Non-pigmented ciliary epithelial cell (primary cell): ENCODE results near the gene TTC32.
A peak's percentile ranks its signal among the peaks of the same experiment; 100 is the strongest.

Experiments used
- DNase-seq: peaks from one replicate; pipeline ENCODE4 v3.0.0-alpha.2; 2010; ENCODE audit warnings: low read depth

TTC32 gene

DNA sequence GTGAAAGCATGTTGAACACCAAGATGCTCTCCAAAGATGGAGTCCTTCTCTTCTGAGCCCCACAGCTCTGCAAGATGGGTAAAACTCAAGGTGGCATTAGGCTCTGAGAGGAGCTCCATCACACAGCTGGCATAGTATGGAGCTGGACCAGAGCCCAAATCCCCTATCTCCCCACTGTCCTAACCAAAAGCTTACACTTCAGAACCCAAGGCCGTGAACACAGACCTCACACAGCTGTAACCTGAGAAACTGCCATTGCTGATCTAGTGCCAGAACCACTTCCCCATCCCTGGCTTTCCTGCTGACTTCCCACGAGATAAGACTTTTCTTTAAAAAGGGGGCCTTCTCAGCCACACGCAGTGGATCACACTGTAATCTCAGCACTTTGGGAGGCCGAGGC is 25.0 kb downstream of the TTC32 start:
- no peak for DNase-seq

DNA sequence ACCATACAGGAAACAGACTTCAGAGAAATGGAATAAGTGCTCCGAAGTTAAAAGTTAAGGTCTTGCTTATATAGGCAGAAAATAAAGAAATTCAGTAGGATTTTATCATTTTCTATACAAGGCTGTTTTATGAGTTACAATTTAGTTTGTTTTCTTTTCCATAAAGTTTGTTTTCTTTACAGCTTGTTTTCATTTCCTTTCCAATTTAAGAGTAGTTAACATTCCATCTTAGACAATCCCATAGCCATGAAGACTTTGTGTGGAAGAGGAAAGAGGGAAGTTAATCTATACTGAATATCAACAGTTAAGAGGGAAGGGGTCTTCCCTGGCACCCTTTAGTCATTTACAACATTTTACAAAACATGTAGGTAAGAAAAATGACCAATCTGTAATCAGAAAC is 26.5 kb downstream of the TTC32 start:
- DNase-seq, result no peak

DNA sequence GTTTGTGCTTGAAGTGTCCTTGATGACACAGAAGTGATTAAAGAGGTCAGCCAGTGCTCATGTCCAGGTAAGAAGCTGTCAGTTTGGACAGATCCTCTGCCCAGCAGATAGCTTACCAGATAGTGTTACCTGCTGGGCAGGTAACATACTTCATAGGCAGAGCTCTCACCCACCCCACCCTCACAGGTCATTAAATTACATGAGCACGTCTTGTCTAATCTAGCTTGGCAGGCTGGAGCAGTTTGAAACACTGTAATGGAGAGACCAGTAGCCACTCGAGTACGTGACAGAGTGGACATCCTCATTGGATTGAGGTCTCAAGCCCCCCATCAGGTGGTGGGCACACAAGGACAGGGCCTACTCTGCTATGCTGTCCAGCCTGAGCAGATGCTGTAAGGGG is 27.1 kb downstream of the TTC32 start:
- DNase-seq, result no peak

DNA sequence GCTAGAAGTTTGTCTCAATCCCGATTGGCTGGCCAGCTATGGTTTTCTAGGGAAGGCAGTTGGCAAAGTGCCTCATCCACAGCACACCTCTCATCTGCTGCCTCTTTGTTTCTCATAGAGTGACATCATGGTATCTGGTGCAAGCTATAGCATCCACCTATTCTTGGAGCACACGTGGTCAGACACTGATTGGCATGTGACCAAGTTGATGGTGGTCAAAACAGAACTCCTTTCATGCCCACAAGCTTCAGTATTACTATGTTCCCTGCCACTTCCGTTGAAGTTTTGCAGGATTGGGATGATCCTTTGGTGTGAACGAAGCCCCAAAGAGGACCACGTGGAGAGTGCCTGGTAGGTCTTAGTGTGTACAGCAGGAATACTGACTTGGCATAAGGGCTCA is 28.8 kb downstream of the TTC32 start:
- no peak for DNase-seq

DNA sequence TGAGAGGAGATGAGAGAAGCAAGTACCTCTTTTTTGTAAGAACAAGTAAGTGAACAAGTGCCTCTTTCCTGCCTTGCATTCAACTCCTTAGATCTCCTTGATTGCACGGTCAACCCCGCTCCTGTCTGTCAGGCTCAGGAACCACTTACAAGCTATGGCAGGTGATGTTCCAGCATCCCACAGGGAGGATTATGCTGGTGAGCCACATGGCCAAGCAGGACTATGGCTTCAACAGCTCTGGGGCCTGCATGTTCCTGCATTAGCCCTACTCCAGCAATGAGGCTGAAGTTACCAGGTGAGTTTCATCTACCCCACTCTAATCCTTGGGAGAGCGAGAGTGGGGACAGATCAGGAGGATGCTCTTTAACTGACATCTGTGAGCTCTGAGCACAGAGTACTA is 29.5 kb downstream of the TTC32 start:
- no peak for DNase-seq

DNA sequence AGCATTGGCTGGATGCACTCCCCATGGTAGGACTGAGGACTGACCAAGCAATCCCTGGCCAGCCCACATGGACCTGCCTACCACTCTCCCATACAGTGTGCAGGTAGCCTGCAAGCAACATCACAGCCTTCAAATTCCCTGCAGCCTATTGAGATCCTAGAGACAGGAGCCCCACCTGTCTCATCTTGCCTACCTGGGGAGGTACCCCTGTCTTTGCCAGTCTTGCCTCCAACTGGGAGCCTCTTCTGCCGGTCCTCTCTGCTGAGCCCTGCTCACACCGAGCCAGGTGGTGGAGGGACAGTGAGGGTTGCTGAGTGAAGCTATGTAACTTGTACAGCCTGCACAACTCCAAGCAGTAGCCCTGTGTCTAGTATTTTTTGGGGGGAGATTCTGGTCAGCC is 29.9 kb downstream of the TTC32 start:
- DNase-seq, result no peak

DNA sequence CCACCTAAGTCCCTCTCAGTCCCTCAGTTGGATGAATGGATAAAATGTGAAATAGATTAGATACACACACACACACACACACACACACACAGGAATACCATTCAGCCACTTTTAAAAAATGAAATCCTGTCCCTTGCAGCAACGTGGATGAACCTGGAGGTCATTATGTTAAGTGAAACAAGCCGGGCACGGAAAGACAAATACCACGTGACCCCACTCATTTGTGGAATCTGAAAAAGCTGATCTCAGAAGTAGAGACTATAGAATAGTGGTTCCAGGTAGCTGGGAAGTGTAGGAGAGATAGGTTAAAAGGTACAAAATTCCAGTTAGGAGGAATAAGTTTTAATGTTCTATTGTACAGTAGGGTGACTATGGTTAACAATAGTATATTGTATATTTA is 31.0 kb downstream of the TTC32 start:
- no peak for DNase-seq

DNA sequence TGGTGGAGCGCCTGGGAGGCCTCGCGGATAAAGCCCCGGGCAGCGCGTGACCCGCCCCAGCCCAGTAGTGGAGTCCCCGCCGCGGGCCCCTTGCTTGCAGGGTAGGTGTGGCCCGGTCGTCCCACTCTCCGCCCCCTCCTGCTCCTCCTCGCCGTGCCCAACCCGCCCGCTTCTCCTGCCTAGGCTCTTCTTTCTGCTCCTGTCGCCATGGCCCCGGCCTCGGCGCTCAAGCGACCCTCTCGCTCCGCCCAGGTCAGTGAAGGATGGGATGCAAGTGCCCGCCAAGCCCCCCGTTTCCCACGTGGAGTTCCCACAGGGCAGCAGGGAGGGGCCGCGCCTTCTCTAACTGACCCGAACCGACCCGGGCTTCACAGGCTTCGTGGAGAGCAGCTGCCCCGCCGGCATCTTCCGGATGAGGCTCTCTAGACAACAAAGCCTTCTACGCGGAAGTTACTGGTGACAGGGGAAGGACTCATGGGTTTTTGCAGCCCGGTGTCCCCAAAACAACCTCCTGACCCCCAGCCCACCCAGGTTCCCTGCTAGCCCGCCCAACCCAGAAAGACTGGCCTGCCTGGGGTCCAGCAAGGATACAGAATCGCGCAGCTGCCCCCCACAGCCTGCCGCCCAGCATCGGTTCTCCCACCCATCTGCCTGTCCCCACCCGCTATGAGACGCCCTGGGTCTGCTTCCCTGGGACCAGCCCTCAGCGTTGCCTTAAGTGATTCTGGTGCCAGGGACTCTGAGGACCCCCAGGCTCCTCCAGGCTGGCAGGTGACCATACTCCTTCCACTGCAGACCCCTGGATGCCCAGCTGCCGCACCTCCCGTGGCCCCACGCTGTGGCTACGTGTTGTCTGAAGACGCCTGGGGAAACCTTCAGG is 32.8 kb downstream of the TTC32 start:
- no peak for DNase-seq

DNA sequence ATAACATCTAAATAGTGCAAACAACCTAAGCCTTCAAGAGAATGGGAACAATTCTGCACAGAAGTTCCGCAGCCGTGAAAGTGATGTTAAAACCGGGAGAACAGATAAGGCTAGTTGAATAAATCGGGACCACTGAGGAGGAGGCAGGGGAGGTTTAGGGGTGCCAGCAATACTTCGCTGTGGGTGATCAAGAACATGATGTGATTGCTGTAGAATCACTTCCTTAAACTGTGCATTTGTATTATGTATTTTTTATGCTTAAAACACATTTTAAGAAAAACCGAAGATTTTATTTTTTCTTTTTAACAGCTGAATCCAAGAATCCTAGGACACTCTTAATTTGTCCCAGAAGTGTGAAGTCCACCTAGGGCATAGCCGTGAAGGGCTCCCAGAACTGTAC is 33.6 kb downstream of the TTC32 start:
- DNase-seq, result no peak

DNA sequence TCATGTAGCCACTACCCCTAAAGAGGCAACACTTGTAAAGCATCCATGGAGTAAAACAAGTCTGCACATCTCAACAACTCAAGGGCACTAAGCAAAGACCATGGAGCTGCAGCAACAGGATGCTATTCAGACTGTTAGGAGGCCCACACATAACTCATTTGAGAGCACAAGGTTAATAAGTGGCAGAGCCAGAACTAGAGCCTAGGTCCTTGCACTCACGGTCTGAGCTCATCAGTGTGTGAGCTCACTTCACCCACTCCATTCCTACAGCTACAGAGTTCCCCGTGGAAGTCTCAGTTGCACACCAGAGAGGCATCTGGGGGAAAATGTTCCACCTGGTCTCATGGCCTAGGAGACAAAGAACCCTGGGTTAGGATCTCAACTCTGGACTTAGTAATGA is 35.0 kb downstream of the TTC32 start:
- DNase-seq, result no peak

DNA sequence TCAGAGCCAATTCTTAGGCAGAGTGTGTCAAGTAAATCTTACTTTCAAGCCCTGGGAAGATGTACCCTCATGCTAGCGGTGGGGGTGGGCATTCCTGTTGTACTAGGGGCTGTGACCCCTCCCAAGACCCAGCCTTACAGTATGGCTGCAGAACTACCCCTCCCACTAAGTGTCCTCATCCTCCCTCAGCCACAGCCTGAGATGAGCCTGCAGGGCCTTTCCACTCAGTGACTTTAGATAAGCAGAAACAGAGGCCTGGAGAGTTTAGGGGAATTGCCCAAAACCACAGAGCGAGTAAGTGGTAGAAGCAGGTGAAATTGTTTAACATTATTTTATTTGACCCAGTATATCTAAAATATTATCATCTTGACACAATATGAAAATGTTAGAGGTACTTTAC is 36.6 kb downstream of the TTC32 start:
- DNase-seq, result no peak

DNA sequence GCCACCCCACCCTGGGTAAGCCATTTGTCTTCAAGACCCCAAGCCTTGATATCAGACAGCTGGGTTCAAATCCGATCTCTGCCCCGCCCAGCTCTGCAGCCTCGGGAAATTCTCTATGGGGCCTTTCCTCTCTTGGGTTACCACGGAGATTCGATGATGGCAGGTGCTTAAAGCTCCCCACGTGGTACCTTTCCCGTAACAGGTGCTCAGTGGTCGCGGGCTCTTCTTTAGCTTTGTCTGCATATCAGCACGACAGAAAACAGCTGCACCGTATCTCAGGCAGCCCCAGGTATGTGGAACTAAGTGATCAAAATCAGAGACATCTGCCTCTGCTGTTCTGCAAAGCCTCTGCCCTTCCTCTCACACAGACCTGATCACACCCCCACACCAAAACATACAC is 37.4 kb downstream of the TTC32 start:
- DNase-seq, result no peak

DNA sequence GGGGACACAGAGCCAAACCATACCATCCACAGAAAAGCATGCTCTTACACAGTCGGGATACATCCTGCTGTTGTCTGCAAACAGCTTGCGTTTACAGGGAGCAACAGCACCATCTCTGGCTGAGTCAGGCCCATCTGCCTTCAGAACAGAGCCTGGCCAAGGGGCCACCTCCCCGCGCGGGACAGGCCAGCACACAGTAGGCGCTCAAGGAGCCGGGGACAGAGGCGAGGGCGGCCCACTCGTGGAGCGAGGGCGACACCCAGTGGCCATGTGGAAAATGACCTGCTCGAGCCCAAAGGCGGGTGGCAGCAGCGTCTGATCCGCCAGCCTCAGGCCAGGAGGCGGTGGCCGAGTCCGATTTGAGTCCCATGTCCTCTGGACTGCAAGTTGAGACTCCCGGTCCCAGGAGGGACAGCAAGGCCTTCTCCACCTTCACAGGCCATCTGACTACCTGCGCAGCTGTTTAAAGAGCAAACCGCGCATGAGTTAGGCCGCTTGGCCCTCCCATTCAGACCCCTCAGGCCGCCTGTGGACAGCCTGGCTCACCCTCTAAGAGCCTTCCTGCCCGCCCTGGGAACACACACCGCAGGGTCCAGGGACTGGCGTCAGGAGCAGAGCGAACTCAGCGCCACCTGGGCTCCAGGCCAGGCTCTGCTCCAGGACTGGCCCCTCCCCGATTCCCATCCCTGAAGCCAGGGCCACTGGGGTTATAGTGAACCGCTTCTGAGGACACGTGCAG is 38.3 kb downstream of the TTC32 start:
- DNase-seq, result no peak

DNA sequence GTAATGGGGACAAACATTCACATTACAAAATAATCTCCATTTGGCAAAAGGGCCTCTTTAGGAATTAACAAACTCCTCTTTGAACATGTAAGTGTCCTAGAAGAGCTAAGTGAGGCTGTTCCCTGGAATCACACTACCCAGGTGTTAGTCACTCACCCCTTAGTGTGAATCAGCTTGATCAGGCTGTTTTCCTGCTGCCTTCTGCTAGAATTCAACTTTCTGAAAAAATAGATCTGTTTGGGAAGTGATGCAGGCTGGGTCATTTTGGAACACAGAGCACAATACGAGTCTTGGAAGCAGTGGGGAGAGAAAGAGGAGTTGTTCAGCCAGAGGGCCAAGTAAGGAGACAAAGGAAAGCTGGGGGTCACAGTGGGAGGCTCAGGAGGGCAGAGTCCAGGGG is 40.0 kb downstream of the TTC32 start:
- DNase-seq, result peak; percentile 9

DNA sequence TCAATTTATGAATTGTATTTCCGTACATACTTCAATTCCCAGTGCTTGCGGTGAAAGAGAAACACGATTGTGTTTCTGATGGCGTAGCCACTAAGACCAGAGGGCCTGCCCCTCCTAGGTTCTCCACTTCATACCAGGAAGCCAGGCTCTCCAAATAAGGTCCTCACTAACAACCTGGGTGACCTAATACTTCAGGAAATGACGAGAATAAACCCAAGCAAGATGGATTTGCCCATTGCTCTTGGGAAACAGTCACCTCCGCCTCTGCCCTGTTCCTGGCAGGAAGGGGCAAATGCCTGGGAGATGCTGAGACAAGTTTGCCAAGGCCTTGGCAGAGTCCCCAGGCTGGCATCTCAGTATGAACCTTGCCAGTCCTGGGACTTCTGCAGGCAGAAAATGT is 41.8 kb downstream of the TTC32 start:
- DNase-seq, result no peak

DNA sequence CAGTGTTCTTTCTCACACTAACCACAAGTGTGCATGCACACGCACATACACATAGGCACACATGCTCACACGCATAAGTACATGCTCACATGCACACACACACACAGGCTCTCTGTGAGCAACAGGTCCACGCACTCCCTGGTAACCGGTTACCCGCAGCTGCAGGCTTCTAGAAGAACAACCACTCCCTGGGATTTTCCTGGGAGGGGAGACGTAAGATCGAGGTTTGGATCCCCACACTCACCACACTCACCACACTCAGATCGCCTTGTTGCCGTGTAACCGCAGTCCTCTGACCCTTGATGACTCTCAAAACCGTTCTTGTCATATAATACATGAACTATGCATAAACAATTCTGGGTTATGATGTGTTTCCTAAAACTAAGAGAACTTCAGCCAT is 42.2 kb downstream of the TTC32 start:
- no peak for DNase-seq

DNA sequence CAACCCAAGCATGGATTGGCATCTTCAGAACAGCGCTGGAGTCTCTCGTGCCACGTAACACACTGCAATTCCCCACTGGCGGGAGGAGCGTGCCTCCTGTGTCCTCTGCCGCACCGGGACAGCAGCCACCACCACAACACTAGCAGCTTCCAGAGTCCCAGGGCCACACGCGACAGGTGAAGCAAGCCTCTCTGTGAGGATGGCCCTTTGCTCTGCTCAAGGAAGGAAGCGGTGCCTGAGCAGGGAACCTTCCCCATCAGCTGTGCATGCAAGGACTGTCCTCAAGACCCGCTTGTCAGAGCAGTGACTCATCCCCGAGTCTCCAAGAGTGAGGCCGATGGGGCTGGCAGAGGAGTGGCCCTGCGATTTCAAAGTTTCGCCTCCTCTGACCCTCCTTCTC is 44.0 kb downstream of the TTC32 start:
- no peak for DNase-seq

DNA sequence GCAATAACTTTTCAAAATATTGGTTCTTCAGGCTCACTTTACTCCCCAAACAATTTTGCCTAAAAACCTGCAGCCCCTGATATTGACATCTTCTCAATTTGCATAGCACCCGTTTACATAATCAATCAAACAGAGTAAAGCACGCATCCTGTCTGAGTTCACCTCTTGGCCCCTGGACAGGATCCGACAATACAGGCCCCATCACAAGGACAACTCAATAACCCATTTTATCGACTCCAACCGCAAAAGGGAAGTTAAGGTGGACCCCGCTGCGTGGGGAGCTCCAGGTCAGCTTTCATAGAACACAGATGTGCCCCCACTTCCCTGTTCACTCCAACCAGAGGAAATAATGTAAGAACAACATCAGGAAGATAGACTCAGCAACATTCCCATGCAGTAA is 44.7 kb downstream of the TTC32 start:
- no peak for DNase-seq

DNA sequence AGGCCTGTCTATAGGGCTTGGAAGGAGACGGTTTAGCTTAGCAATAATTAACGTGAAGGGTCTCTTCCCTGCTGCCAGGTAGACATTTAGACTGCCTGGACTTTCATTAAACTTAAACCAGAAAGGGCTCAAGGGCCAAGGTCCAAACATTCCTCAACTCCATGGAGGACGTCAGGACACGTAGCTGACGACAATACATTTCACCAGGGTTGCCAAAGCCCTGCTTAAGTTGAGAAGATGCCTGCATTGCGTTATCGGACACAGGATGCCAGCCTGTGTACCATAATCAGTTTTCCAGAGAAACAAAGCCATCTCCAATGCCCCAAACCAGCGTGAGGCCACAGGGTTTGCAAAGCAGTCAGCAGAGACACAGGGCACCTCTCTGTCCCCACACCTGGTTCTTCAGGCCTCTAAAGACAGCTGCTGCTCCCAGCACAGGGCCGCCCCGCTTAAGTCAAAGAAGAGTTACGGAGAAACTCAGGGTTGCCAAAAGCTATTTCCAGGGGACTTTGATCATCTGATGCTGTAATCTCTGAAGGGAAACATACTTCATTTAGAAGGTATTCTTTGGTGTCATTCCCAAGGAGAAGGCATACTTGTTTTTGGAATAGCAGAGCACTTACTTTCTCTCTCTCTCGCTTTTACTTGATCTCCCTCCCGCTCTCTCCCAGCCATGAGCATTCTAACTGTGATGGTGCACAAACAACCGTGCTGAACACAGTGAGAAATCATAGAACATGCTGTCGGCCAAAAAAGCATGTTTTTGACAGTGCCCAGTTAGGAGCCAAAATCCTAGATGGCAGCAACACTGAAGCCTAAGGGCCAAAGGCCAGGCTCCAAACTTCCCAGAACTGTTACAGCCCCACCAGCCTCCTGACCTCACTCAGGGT is 46.0 kb downstream of the TTC32 start:
- DNase-seq, result no peak

DNA sequence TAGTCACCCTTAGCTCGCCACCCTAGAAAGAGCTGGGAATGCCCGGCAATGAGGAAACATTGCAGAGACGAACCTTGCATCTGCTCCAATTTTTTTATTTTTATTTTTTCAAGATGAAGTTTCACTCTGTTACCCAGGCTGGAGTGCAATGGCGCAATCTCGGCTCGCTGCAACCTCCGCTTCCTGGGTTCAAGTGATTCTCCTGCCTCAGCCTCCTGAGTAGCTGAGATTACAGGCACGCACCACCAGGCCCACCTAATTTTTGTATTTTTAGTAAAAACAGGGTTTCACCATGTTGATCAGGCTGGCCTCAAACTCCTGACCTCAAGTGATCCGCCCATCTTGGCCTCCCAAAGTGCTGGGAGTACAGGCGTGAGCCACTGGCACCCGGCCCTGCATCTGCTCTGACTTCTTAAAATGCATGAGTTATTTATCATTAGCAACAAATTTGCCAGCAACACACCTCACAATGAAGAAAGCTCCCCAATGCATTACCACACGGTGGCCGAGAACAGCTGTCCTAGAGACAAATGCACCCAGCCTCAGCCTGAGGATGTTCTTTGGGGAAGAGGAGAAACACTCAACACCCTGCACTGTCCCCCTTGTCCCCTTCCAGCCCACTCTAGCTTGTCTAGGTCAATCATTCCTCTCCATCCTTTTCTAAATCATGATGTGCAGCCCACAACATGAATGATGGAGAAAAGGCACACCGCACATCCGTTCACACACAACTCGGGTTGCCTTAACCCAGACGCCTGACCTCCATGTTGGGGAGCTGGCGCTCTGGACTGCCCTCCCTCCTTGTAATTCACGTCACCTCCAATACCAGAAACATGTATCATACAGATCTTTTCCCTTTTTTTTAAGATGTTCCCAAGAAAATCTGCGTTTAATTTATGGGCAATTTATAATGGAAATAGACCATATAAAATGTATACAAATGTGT is 46.9 kb downstream of the TTC32 start:
- DNase-seq, result no peak

DNA sequence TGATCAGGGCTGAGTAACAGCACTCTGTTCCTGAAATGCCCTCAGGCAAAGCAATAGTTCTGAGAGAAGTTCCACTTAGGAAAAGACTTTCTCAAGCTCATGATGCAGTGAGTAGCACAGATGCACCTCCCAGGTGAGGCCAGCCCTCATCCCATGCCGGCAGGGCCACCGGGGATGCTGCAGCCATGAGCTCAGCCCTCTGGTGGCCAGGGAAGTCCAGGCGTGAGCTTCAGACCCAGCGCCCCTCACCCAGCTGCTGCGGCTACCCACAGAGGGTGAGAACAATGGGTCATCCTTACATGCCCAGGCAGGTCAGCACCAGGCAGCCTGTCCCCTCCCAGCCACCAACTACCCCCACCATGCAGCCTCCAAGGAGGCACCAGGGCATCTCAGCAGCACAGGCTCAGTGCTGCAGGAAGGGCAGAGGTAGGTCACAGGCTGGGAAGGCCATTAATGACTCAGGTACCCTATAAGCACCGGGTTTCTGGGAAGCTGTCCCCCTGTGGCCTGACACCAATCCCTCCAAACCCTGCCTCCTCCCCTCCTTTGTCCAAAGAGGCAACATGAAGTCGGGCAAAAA is 50.6 kb downstream of the TTC32 start:
- DNase-seq, result no peak
